Mononuclear cell (primary cell): ENCODE measurements around the gene RHBDL2. TPM values are rescaled to one million over a fixed set of nuclear protein-coding genes. Genes with fewer than 3 reads are reported as not detected.
"Not testable (repeated sequence)": the region's sequence is repeated elsewhere in the genome, so short reads cannot be mapped to it uniquely, and the experiment has no call there.

Experiments
- H3K27me3 ChIP-seq: 2 replicates; pipeline ENCODE4 v1.6.0; 2011; ENCODE audit warnings: low read length, control low read depth; ENCODE audit not compliant: insufficient read depth
- H3K4me1 ChIP-seq: 2 replicates; pipeline ENCODE4 v1.5.1; 2011; ENCODE audit warnings: mild to moderate bottlenecking, low read length, control low read depth; ENCODE audit not compliant: insufficient read depth
- H3K4me3 ChIP-seq: 2 replicates; pipeline ENCODE4 v1.5.1; 2011; ENCODE audit warnings: mild to moderate bottlenecking, low read length, moderate library complexity
- H3K9me3 ChIP-seq: 2 replicates; pipeline ENCODE4 v1.5.1; 2011; ENCODE audit warnings: low read depth, mild to moderate bottlenecking, control low read depth, low read length
- total RNA-seq: library from RNA; depleted of rRNA; stranded (reverse); fragments of >200 nt; gene quantifications from one replicate; pipeline ENCODE4 v1.2.3, GENCODE V29; 2012

RHBDL2 gene, protein sequence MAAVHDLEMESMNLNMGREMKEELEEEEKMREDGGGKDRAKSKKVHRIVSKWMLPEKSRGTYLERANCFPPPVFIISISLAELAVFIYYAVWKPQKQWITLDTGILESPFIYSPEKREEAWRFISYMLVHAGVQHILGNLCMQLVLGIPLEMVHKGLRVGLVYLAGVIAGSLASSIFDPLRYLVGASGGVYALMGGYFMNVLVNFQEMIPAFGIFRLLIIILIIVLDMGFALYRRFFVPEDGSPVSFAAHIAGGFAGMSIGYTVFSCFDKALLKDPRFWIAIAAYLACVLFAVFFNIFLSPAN
- not detected for total RNA-seq

DNA sequence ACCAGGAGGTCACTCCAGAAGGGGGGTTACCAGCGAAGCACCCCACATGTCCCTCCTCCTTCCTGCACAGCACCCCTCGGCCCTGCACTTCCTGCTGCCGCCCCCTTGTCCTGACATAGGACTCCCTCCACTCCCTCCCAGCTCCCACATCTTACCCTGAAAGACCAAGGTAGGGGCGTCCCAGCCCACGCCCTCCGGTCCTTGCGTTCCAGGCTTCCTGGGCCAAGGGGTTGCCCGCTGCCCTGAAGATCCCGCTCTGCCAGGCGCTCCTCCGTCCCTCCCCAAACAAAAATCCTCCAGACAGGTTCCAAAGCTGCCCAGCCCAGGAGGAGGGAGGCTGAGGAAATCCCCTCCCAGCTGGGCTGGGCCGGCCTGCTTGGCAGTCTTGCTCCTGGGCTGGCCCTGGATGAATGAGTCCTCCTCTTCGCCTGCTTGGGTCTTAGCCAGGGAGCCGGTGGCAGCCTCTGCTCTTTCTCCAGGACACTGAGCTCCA lies at the start of gene RHBDL2:
RHBDL2 (minus strand) TSS at position 304 of the 493 bp plus-strand sequence. CDS start 22,618 bp downstream, outside the sequence.
- Histone ChIP-seq H3K9me3 (no peaks in the 10 kb centered on the region), H3K27me3 (no peaks in the 10 kb centered on the region), H3K4me1 (no peaks in the 10 kb centered on the region), H3K4me3 (no peak within 1 kb of the TSS)

DNA sequence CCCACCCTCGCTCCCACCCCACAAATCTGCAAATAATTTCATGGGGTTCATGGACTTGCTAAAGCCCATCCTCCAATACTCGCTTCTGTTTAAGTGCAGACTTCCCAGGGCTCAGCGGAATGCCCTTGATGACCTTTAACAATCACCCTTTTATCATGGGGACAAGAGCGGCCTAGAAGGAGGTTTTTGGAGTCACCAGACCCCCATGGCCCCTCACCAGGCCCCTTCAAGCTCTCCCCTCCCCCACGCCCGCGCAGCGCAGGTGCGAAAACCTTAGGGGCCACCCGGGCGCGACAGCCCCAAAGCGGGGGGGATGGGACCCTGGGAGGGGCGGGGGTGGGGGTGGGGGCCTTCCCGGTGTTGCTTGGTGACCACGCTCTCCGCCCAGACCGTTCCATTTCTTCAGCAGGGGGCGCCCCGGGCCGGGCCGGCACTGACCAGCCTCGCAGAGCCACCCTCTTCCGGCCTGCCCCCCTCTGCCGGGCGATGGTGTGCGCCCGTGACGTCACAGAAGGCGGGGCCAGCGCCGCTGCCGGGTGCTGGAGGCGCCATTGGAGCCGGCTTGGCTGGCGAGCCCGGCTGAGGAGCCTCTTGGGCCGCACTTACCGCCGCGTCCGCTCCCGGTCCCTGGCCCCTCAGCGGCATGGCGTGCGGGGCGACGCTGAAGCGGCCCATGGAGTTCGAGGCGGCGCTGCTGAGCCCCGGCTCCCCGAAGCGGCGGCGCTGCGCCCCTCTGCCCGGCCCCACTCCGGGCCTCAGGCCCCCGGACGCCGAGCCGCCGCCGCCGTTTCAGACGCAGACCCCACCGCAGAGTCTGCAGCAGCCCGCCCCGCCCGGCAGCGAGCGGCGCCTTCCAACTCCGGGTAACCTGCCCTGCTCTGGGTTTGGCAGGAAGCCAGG lies 49.4 kb upstream of the RHBDL2 start, which contains the start of gene AKIRIN1:
AKIRIN1 (plus strand) TSS at position 539 of the 900 bp plus-strand sequence; CDS start at position 644, 105 bp downstream.
- Histone ChIP-seq H3K4me1 (peaks cover 31% of the 10 kb centered on the region), H3K27me3 (no peaks in the 10 kb centered on the region), H3K4me3 (peak within 1 kb of the TSS; percentile 85), H3K9me3 (no peaks in the 10 kb centered on the region)

DNA sequence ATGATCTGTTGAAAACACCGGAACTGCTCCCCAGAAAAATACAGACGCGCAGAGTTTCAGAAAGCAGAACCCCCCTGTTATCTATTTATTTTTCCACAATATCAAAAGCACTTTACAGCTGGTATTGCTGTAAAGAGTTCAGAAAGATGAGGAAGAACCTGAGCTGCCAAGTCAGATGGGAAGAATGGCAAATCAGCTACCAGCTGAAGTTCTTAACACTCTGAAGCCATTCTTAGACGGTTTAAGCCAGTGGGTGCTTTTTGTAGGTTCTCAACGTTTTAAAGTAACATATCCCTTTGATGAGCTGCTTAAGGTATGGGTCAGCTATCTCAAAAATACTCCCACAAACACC lies 48.7 kb upstream of the RHBDL2 start:
- Histone ChIP-seq H3K4me1 (peaks cover 28% of the 10 kb centered on the region), H3K9me3 (no peaks in the 10 kb centered on the region), H3K4me3 (peak overlapping the region; percentile 85), H3K27me3 (no peaks in the 10 kb centered on the region)

DNA sequence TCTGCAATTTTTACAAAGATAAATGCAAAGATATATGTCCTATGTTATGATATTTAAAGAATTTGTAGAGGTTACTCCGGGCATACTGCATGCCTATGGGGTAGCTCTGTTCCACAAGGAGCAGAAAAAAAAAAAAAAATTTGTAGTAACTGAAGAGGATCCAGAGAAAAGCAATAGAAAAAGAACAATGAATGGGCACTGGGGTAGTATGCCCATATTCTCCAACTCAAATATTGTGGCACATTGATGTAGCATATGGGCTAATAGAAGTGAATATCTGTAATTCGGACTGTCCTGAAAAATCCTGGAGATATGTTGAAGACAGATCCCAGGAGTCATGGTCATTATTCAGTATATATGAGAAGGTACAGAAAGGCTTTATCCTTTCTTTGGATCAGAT lies 48.3 kb upstream of the RHBDL2 start:
- no peaks in the 10 kb centered on the region for H3K27me3 ChIP-seq
- H3K4me1 ChIP-seq: peaks cover 26% of the 10 kb centered on the region
- no peaks in the 10 kb centered on the region for H3K9me3 ChIP-seq
- no peak overlapping the region for H3K4me3 ChIP-seq

DNA sequence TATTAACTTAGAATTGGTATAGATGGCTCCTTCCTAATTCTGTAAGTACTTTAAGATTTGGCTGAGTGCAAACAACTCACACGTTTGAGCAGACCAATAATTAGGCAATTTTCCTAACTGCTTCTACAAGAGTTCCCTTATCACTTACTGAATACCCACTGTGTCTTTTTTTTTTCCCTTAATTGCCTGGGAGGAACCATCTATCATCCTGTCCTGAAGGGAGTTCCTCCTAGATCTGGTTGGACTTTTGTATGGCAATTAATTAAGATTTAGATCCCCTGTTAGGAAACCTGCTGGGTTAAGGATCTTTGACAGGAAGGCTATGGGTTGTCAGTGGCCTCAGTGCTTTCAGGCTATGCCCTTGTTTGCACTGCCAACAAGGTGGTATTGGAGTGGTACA lies 37.8 kb upstream of the RHBDL2 start:
- not testable (repeated sequence) for H3K27me3 ChIP-seq, H3K4me3 ChIP-seq

DNA sequence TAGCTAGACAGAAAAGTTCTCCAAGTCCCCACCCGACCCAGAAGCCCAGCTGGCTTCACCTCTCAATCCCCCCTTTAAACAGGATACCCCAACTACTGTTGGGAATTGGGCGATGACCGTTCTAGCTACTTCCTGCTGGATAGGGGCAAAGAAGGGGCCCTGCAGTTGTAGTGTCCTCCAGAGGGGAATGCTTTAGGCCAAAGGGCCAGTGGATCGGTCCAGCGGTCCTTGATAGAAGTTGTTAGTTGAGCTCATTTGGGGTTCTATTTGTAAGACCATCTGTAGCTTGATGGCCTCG lies 36.6 kb upstream of the RHBDL2 start:
- H3K27me3 ChIP-seq, H3K4me1 ChIP-seq, H3K9me3 ChIP-seq, H3K4me3 ChIP-seq: not testable (repeated sequence)

More for the DNA sequence above, 37.8 kb upstream of the RHBDL2 start:
- not testable (repeated sequence) for H3K4me1 ChIP-seq, H3K9me3 ChIP-seq

DNA sequence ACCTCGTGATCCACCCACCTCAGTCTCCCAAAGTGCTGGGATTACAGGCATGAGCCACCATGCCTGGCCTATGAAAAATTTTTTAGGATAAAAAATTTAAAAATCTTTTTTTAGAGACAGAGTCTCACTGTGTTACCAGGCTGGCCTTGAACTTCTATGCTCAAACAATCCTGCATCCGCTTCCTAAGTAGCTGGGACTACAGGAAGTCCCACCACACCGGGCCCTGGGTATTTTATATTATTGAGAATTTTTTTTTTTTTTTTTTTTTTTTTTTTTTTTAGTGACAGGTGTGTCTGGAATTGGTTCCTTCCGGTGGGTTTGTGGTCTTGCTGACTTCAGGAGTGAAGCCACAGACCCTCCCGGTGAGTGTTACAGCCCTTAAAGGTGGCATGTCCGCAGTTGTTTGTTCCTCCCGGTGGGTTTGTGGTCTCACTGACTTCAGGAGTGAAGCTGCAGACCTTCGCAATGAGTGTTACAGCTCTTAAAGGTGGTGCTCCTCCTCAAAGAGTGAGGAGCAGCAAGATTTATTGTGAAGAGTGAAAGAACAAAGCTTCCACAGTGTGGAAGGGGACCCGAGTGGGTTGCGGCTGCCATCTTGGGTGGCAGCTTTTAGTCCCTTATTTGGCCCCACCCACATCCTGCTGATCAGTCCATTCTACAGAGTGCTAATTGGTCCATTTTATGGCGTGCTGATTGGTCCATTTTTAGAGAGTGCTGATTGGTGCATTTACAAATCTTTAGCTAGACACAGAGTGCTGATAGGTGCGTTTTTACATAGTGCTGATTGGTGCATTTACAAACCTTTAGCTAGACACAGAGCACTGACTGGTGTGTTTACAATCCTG lies 36.0 kb upstream of the RHBDL2 start:
- H3K27me3 ChIP-seq, H3K4me3 ChIP-seq, H3K9me3 ChIP-seq, H3K4me1 ChIP-seq: not testable (repeated sequence)

DNA sequence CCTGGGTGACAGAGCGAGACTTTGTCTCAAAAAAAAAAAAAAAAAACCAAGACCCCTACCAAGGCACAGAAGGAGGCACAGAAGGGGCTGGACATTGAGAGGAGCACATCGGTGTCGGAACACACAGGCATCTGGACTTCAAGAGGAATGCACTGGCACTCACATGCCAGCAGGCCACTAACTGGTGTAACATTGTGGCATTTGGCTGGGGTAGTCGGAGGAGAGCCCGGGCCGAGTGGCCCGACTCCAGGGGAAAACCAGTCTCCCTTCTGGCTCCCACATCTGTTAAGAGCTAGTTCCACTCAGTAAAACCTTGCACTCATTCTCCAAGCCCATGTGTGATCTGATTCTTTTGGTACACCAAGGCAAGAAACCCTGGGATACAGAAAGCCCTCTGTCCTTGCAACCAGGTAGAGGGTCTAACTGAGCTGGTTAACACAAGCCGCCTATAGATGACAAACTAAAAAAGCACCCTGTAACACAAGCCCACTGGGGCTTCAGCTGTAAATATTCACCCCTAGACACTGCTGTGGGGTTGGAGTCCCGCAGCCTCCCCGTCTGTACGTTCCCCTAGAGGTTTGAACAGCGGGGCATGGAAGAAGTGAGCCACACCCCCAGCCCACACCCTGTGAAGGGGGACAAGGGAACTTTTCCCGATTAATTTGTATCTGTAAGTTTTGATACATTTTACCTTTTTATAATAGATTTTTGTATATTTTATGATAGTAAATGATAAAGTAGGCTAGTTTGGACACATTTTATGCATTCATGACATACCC lies 32.2 kb upstream of the RHBDL2 start:
- no peaks in the 10 kb centered on the region for H3K27me3 ChIP-seq
- no peaks in the 10 kb centered on the region for H3K4me1 ChIP-seq
- H3K4me3 ChIP-seq: no peak overlapping the region
- no peaks in the 10 kb centered on the region for H3K9me3 ChIP-seq

DNA sequence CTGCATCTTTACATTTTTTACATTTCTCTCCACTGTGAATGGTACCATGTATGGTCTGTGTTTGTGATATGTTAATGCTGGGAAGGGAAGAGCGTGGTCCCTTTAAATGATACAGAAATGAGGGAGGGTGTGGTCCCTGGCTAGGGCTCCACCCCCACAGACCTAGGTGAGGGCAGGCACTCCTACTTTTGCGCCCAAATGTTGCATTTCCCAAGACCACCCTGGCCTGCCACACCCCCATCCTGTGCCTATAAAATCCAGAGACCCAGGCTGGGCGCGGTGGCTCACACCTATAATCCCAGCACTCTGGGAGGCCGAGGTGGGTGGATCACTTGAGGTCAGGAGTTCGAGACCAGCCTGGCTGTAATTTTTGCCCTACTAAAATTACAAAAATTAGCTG lies 31.5 kb upstream of the RHBDL2 start:
- H3K4me1 ChIP-seq, H3K9me3 ChIP-seq, H3K27me3 ChIP-seq, H3K4me3 ChIP-seq: not testable (repeated sequence)

DNA sequence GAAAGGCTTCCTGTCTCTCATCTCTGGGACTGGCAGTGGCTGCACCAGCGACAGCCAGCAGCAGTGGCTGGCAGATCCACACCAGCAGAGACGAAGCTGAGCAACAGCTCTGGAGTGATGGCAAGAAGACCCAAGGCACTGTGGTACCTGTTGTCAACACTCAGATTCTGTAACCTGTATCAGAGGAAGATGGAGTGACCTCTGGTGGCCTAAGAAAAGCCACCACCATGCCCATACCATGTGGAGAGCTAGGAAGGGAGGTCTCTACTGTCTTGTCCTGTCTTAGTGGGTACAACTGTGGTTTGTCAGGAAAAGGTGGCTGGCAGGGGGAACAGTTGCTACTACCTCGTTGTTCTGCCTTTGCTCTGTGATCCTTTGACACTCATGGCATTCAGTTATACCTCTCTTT lies 22.5 kb upstream of the RHBDL2 start:
- Histone ChIP-seq H3K4me3 (no peak overlapping the region), H3K4me1 (peaks cover 5% of the 10 kb centered on the region), H3K27me3 (no peaks in the 10 kb centered on the region), H3K9me3 (no peaks in the 10 kb centered on the region)

DNA sequence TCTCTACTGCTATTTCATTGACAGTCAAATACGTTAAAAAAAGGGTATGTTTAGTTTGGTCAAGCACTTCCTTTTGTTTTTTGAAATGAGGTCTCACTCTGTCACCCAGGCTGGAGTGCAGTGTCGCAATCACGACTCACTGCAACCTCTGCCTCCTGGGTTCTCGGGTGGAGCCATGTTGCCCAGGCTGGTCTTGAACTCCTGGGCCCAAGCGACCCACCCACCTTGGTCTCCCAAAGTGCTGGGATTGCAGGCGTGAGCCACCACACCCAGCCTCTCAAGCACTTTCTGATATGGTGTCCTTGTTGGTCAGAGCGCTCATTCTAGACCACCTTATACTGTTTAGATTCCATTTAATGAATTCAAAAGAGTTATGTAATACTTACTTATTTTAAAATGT lies 20.9 kb upstream of the RHBDL2 start:
- Histone ChIP-seq H3K27me3 (no peaks in the 10 kb centered on the region), H3K4me3 (no peak overlapping the region), H3K4me1 (peaks cover 5% of the 10 kb centered on the region), H3K9me3 (no peaks in the 10 kb centered on the region)

DNA sequence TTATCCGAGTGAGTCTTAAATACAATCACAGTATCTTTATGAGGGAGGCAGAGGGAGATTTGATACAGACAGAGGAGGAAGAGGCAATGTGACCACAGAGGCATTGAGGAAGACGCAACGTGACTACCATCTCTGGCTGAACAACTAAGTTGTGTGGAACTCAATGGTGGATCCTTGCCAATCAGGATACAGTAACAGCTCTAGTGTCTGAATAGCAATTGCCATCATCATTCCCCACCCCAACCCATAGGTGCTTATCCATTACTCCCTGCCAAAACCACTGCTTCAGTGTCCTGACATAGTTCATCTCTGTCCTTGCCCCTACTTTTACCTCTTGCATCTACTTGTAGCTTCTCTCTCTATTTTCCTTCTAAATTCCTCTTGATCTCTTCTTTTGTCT lies 20.5 kb upstream of the RHBDL2 start:
- no peak overlapping the region for H3K4me3 ChIP-seq
- no peaks in the 10 kb centered on the region for H3K9me3 ChIP-seq
- peaks cover 5% of the 10 kb centered on the region for H3K4me1 ChIP-seq
- no peaks in the 10 kb centered on the region for H3K27me3 ChIP-seq

DNA sequence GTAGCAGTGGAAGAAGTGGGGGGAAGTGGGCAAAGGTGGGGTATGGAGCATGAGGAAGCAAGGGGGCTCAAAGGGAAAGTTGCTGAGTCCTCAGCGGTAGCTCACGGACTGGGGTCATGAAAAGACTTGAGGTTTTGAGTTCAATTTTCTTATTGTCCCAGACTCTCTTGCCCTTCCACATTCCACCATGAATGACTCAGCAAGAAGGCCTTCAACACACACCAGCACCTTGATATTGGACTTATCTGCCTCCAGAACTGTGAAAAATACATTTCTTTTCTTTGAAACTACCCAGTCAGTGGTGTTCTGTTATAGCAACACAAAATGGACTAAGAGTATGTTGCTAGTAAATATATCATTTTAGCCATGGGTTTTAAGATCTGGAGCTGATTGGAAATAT lies 17.3 kb upstream of the RHBDL2 start:
- no peaks in the 10 kb centered on the region for H3K9me3 ChIP-seq
- H3K4me1 ChIP-seq: peaks cover 5% of the 10 kb centered on the region
- no peak overlapping the region for H3K4me3 ChIP-seq
- H3K27me3 ChIP-seq: no peaks in the 10 kb centered on the region

DNA sequence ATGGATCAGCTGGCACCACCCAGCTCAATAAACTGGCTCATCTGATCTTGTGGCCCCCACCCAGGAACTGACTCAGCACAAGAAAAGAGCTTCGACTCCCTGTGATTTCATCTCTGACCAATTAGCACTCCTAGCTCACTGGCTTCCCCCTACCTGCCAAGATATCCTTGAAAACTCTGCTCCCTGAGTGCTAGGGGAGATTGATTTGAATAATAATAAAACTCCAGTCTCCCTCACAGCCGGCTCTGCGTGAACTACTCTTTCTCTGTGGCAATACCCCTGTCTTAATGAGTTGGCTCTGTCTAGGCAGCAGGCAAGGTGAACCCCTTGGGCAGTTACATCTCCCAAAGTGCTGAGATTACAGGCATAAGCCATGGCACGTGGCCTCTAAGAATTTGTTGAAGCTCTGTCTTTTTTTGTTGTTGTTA lies 11.8 kb upstream of the RHBDL2 start:
- no peaks in the 10 kb centered on the region for H3K4me1 ChIP-seq
- H3K27me3 ChIP-seq: no peaks in the 10 kb centered on the region
- H3K4me3 ChIP-seq: no peak overlapping the region
- no peaks in the 10 kb centered on the region for H3K9me3 ChIP-seq
